GM18858 (cell line): ENCODE data around the gene KIF16B.

Source experiments
- ATAC-seq: cut with Tn5 transposase; IDR thresholded peaks from one replicate; pipeline ENCODE4 v1.9.1; 2021; ENCODE audit not compliant: unreplicated experiment

Gene KIF16B

GRCh38 chr20:16556301-16556700 is 16.9 kb downstream of the KIF16B start:
- no peak for ATAC-seq

- ATAC-seq, result no peak
These were observed 17.5 kb downstream of the KIF16B start for GRCh38 chr20:16555754-16556153.

- ATAC-seq, result no peak
These were observed 18.3 kb downstream of the KIF16B start for GRCh38 chr20:16554766-16555543.

- no peak for ATAC-seq
These were observed 19.6 kb downstream of the KIF16B start for GRCh38 chr20:16553684-16554083.

GRCh38 chr20:16553101-16553500 is 20.1 kb downstream of the KIF16B start:
- no peak for ATAC-seq

GRCh38 chr20:16552015-16552414 is 21.2 kb downstream of the KIF16B start:
- no peak for ATAC-seq

- no peak for ATAC-seq
These were observed 21.6 kb downstream of the KIF16B start for GRCh38 chr20:16551607-16552006.

- ATAC-seq, result no peak
These were observed 25.1 kb downstream of the KIF16B start for GRCh38 chr20:16548068-16548672.

GRCh38 chr20:16544949-16545348 is 28.3 kb downstream of the KIF16B start:
- ATAC-seq, result no peak

GRCh38 chr20:16542477-16542876 is 30.8 kb downstream of the KIF16B start:
- ATAC-seq, result no peak

- ATAC-seq, result no peak
These were observed 31.4 kb downstream of the KIF16B start for GRCh38 chr20:16541878-16542277.

GRCh38 chr20:16541226-16541625 is 32.0 kb downstream of the KIF16B start:
- ATAC-seq, result no peak

- no peak for ATAC-seq
These were observed 33.8 kb downstream of the KIF16B start for GRCh38 chr20:16539280-16540021.

- ATAC-seq, result no peak
These were observed 34.5 kb downstream of the KIF16B start for GRCh38 chr20:16538779-16539178.

GRCh38 chr20:16537918-16538317 is 35.3 kb downstream of the KIF16B start:
- no peak for ATAC-seq

GRCh38 chr20:16537025-16537665 is 36.1 kb downstream of the KIF16B start:
- no peak for ATAC-seq

GRCh38 chr20:16535277-16535676 is 38.0 kb downstream of the KIF16B start:
- ATAC-seq, result no peak

- no peak for ATAC-seq
These were observed 39.7 kb downstream of the KIF16B start for GRCh38 chr20:16533502-16533901.

- ATAC-seq, result no peak
These were observed 41.8 kb downstream of the KIF16B start for GRCh38 chr20:16531485-16531884.

GRCh38 chr20:16530201-16530681 is 43.0 kb downstream of the KIF16B start:
- ATAC-seq, result no peak

- ATAC-seq, result no peak
These were observed 45.2 kb downstream of the KIF16B start for GRCh38 chr20:16528078-16528477.
